DMS 273 (cell line): Measurements from ENCODE around the gene SHB.
A peak's percentile ranks its signal among the peaks of the same experiment; 100 is the strongest.
"Not testable (repeated sequence)": the region's sequence is repeated elsewhere in the genome, so short reads cannot be mapped to it uniquely, and the experiment has no call there.

Experiments
- DNase-seq: peaks from one replicate; lab custom pipeline; 2025; ENCODE audit not compliant: unreplicated experiment; lab: John Stamatoyannopoulos, UW

SHB gene

GRCh38 chr9:37921546-37922300 is 147.3 kb downstream of the SHB start:
- DNase-seq, result no peak

- no peak for DNase-seq
Measured at GRCh38 chr9:37921168-37921510, 147.9 kb downstream of the SHB start.

DNA sequence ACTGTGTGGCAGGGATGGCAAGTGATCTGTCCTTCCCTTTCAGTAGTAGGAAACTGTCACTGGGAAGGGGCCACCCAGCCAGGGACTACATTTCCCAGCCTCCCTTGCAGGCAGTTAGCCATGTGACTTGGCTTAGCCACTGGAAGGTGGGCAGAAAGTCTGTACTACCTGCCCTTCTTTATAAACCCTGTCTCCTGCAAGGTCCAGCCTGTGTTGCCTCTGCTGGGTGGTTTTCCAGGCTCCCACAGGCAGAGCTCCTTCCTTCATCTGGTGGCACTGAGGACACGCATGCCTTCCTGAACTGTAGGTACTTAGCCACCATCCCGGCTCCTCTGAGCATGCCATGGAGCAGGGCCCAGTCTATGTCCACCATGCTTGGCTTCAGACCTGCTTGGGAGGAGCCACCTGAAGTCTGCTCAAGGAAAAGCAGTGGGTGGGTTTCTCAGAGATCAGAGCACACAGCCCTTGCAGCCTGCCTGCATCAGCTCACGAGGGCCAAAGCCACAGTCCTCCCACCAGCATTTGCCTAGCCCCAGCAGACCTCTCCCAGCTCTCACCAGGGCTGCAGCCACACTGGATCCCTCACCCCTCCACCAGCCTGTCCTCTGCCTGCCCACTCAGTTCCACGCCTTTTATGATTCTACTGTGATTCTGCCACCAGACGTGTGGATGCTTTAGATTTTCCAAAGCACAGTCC is 148.4 kb downstream of the SHB start:
- peak; percentile 24 for DNase-seq

DNA sequence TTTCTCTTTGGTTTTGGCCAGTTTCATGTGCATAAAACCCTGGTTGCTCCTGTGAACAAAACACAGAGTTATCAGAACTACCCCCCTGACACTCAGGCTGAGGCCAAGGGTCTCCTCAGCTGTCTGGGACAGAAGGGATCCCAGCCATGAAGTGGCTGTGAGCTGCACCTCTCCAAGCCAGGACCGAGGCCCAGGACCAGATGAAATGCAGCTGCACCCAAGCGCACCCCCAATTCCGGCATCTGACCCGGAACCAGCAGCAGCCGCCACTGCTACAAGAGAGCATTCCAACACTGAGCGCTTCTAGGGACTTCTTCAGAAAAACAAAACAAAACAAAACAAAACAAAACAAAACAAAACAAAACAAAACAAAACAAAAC is 149.1 kb downstream of the SHB start:
- DNase-seq, result no peak

DNA sequence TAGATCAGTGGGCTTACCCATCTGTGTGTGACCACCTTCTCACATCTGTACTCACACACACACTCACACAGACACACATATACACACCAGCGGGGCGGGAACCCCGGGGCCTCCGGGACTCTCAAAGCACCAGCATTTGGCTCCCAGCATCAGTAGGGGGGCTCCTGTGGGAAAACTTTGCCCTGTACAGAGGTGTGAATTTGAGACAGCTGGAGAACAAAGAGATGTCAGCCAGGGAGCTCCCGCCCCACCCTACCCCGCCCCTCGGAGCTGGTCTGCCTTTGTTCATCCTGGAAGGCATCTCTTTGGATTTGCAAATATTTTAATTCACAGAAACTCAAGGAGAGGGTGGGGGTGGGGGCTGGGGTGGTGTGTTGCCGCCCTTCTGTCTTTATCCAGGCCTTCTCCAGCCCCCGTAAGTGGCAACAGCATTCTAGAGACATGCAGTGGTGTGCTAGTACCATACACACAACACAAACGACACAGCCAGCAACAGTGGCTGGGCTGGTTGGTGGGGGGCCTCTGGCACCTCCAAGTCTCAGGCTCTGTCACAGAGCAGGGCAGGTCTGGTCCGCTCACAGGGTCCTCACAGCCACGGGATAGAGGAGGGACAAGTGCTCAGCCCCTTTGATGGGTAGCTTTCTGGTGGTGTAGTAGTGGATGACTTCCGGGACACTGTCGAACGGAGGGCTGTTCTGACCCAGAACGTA is 149.6 kb downstream of the SHB start:
- no peak for DNase-seq

DNA sequence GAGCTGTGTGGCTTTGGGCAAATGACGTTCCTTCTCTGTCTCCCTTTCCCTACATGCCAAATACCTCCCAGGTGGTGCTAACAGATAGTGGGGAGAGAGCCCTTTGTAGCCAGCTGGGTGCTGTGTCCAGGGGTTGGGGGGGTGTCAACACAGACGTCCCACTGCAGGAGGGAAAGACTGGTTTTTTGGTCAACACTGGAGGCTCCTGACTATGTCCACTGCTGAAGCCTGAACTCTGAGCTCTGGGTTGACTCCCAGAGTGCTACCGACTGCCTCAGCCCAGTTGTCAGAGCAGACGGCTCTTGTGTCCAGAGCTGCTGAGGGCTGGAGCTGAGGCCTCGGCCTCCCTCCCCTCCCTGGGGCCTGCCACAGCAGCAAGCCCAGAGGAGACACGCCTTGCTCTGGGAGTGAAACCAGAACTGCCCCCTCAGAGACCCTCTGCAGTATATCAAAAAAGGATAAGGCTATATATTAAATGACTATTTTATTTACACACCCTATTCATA is 150.3 kb downstream of the SHB start:
- no peak for DNase-seq

GRCh38 chr9:37917801-37918664 is 151.0 kb downstream of the SHB start:
- no peak for DNase-seq

- no peak for DNase-seq
Measured at GRCh38 chr9:37917313-37917731, 151.7 kb downstream of the SHB start.

- DNase-seq, result no peak
Measured at GRCh38 chr9:37916471-37917312, 152.3 kb downstream of the SHB start.

DNA sequence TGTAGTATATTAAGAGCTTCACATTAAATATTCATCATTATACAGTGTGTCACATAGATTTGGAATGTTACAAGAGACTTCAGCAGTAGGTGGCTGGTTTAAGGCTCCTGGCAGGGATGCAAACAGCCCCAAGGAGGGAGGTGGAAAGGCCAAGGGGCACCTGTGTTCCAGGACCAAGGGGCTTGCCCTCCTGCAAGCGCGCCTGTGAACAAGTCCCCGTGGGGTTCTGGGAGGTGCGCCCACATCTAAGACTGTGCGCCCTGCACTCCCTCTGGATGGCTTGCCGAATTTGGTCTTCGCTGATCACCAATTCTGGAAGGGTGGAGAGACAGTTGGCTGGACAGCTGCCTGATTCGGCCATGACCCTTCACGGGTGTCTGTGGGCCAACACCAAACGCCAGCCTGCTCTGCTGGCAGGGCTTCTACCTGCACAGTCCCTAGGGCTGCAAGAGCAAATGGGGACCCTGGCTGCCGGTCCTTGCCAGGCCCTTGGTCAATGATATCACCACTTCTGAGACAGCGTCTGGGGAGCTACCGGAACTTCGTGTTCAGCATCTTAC is 153.0 kb downstream of the SHB start:
- DNase-seq, result no peak

- DNase-seq, result no peak
Measured at GRCh38 chr9:37914701-37915358, 154.2 kb downstream of the SHB start.

DNA sequence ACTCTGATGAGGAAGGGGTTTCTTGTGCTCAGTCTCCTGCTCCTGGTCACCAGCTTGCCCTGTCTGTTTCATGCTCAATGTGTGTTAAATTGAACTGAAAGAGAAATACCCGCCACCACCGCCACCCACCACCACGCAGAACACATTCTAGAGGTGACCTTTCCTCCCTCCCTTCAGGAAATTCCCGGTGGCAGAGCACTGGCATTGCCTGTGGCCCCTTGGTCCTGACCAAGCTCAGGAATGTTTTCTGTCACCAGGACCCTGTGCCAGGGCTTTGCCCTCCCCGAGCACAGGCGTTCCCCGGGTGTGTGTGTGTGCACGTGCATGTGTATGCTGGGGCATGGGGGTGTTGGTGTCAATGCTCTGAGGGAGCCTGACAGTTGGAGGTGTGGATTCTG is 154.9 kb downstream of the SHB start:
- DNase-seq, result no peak

- DNase-seq, result peak; percentile 87
Measured at GRCh38 chr9:37913480-37914153, 155.4 kb downstream of the SHB start.

GRCh38 chr9:37911271-37911681 is 157.8 kb downstream of the SHB start:
- DNase-seq, result no peak

GRCh38 chr9:37910271-37910670 is 158.8 kb downstream of the SHB start:
- no peak for DNase-seq

- DNase-seq, result not testable (repeated sequence)
Measured at GRCh38 chr9:37909836-37910235, 159.2 kb downstream of the SHB start.

DNA sequence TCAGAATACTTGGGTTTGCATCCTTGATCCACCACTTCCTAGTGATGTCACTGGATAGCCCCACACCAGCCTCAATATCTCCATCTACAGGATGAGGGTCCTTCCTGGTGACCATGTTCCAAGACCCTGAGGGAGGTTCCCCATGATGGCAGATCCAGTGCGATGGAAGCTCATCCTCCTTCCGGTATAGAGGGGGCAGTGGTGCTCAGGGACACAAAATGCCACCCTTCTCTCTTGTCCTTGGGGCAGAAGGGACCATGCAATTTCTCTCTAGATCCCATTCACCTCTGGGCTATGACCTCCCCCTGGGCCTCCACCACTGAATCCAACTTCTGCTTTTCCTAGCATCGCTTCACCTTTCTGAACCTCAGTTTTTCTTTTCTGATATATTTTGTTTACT is 159.7 kb downstream of the SHB start:
- DNase-seq, result no peak

DNA sequence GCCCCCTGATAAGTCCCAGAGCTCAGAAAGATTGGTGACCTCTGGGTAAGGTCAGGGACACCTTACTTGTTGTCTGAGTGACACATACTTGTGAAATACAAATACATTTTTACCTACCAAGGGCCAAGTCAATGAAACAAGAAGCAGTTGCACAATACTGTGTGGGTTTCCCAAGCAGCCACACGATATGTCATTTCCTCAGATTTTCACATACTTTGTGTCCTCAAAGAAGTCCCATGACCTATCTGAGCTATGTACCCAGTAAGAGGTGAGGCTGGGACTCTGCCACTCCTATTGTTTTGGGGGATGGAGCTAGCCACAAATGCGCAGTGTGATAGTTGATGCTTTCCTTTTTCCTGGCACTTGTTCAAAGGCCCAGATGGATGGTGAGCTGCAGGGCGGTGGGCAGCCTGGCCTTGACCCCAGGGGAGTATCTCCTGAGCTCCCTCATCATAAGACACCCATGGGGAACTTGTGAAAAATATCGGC is 160.3 kb downstream of the SHB start:
- peak; percentile 11 for DNase-seq

DNA sequence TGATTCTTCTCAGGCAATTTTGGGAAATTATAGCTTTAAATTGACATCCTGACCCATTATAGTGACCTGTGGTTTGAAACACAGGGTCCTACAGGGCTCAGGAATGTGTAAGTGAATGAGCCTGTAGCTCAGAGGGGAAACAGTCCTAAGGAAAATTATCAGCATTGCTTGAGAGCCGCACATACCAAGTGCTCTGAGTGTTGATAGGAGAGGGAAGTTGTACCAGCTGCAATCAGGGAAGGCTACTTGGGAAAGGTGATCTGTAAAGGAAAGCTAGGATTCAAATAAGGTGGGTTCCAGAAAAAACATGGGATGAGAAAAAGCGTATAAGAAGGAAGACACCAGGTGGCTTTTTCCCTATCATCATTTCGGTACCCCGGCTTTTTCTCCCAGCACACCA is 160.7 kb downstream of the SHB start:
- DNase-seq, result no peak
